Dermis blood vessel endothelial cell (primary cell): ENCODE measurements around the gene FAM131C. TPM values are rescaled to one million over a fixed set of nuclear protein-coding genes. Genes with fewer than 3 reads are reported as not detected.
"Not testable (repeated sequence)": the region's sequence is repeated elsewhere in the genome, so short reads cannot be mapped to it uniquely, and the experiment has no call there.

Experiments
- DNase-seq: peaks from one replicate; pipeline ENCODE4 v3.0.0; 2010
- total RNA-seq: library from RNA; depleted of rRNA; stranded (reverse); fragments of >200 nt; gene quantifications from 2 replicates; pipeline ENCODE4 v1.2.3, GENCODE V29; 2014

FAM131C gene
- total RNA-seq, 1 donor from 2014 or later: not detected

DNA sequence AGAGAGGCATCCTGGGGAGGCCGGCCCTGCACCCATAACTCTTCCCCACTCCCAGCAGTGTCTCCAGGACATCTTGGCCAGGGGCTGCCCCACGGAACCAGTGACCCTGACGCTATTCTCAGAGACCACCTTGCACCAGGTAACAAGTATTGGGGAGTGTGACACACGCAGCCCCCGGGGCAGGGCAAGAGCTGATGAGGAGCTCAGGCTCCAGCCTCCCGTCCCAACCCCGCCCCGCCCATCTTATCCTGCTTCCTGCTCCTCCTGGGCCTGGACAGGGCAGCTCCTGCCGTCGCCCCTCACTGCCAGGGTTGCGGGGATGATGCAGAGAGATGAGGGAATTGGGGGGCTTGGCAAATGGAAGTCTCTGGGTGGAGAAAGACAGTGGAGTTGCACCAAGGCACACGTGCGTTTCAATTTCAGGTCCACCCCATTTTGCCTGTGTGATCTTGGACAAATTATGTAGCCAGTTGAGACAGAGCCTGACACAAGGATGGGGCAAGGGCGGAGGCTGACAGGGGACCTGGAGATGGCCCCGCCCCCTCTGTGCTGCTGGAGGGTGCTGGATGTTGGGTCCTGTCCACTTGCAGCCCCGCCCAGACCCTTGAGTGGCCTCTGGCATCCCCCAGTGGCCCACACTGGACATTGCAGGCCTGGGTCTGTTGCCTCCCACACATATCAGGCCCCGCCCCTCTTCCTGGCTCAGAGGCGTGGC is 40.9 kb downstream of the FAM131C start:
- peak; percentile 90 for DNase-seq

DNA sequence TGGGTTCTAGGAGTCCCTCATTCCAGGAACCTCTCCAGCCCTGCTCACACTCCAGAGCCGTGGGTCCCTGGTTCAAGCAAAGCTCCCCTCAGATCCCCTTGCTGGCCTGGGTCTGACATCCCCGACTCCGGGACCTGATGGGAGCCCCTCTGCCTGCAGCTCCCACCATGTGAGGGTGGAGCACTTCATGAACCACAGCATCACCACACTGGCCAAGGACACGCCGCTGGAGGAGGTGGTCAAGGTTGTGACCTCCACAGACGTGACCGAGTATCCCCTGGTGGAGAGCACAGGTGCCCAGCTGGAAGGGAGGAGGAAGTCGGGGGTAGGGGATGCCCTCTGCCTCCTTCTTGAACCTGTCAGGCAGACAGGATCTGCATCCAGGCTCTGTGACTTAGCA is 41.9 kb downstream of the FAM131C start:
- DNase-seq: no peak

DNA sequence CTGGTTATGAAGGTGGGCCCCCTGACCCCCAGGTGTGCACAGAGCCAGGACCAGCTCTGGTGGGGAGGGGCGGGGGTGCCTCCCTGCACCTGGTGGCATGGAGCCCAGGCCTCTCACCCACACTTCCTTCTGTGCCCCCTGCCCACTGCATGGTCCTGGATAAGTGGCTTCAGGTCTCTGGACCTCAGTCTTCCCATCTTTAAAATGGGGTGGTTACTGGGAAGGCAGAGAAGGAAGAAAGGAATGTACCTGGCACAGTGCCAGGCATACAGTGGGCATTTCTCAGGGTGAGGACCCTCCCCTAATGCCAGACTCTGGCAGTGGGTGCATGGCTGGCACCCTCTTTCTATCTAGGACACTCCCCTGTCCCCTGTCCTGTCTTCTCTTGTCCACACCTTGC is 44.2 kb downstream of the FAM131C start:
- DNase-seq: no peak

DNA sequence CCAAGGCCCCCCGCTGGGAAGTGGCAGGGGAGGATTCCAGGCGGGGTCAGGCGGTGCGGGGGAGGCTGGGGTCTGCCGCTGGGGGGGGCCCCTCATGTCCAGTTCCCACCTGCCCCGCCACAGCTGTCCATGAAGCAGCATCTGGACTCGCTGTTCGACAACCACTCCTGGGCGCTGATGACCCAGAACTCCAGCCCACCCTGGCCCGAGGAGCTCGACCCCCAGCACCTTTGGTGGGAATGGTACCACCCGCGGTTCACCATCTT is 44.5 kb downstream of the FAM131C start:
- DNase-seq: not testable (repeated sequence)

DNA sequence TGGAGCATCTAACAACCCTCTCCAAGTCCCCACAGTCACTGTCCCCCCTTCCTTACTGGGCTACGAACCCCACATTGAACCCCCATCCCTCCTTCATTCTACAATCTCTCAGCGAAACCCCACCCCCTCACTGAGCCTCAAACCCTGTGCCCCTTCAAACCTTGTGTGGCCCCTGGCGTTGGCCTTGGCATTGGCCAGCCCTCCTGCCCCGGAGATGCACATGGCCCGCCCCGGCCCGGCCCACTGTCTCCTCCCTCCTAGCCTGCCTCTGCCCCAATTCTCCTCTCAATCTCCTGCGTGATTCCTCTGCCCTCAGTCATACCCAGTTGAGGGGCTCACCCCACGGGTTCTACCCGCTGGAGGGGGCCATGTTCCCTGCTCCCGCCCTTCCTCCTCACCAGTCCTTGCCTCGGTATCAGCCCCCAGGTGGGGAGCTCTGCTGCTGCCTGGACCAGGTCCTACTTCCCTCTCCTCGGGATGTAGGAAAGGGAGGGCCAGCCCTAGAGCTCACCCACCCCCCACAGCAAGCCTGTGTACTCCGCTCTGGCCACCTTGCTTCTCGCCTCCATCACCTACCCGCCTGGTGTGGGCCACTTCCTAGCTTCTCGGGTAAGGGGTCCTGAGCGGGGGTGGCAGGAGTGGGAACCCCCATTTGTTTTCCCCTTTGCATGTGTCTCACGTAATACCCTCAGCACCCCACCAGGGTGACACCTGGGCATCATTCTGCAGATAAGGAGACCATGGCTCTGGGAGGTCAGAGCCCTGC is 45.0 kb downstream of the FAM131C start:
- DNase-seq: no peak

DNA sequence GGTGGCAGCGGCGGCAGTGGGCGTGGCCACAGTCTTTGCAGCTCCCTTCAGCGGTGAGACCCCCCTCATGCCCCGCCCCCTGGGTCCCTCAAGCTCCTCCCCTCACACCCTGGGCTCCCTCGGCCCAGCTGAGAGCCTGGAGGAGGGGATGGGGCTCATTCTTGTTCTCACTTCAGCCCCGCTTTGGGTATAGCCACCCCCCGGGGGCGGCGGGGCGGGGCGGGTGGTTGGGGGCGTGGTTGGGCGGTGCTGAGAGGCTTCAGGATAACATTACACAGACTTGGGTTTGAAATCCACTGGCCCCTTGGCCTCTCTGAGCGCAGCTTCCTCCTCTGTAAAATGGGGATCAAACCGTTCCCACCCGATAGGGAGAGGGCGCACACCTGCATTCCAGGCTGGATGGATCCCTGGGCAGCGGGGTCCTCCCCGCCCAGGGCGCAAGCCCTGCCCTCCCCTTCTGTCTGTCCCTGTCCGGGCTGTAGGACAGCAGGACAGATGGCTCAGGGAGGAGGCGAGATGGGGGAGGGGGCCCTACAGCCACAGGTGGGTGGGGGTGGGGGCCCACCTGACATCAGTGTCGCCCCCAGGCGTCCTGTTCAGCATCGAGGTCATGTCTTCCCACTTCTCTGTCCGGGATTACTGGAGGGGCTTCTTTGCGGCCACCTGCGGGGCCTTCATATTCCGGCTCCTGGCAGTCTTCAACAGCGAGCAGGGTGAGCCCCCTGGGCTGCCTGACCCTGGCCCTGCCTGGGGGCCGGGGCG is 46.5 kb downstream of the FAM131C start:
- DNase-seq: no peak

DNA sequence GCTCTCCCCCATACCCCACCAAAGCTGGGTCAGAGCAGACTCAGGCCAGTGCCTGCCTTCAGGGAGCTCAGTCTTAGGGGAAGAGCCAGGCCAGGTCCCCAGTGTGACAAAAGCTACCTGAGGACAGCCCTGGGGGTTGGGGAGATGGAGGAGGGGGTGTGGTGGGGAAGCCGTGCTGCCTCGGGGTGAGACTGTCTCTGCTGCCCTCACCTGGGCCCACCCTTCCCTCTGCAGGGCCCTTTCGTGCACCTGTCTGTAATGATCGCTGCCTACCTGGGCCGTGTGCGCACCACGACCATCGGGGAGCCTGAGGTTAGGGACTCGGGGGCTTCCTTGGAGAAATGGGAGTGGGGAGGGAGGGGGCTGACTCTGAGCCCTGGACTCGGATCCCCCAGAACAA is 47.1 kb downstream of the FAM131C start:
- not testable (repeated sequence) for DNase-seq

DNA sequence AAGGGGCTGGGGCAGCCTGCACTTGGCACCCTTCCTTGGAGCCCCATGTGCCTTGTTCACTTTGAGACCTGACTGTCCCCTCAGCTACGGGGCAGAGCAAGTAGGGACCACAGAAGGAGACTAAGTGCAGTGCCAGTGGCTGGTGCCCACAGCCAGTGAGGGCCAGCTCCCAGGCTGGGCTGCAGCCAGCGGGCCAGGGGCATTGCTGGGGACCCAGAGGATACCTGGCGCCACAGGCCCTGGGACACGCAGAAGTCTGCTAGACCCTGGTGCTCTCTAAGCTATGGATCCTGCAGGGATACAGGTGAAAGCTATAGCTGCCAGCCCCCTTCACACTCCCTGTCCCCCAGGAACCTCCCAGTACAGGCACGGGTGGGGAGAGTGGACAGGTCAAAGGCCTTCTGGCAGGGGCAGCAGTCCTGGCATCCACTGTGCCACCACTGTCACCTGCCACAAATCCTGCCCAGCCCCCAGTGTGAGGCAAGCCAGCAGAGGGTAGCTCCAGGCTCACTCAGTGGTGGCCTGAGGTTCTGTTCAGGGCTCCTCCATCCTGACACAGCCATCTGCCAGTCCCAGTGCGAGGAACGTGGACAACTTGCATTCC is 50.3 kb downstream of the FAM131C start:
- no peak for DNase-seq

DNA sequence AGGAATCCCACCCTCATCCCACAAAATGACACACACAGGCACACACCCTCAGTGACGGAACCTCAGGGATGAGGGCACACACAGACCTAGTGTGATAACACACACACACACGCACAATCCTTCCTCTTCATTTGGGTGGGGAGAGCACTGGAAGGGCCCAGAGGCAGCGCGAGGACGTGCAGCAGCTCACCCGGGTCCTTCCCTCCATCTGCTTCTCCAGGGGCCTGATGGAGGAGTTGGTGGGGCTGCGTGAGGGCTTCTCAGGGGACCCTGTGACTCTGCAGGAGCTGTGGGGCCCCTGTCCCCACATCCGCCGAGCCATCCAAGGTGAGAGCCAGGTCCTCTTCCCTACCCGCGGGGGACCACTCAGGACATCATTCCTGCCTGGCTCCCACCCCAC is 51.1 kb downstream of the FAM131C start:
- no peak for DNase-seq

DNA sequence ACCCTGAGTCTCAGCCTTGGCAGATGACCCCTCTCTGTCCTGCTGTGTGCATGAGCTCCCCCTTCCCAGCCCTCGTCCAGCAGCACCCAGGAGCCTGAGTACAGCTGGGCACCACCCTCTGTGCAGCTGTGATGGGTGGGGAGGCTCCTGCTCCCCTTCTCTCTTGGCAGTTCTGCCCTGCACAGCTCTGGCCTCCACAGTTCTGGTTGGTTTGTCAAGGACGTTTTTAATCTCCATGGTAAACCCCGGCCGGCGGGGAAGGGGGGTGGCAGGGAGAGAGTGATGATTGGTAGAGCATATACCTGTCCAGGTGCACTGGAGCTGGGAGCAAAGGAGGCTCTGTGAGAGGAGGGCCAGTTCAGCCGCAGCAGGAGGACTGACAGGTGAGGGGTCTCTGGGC is 51.8 kb downstream of the FAM131C start, which contains the start of gene CLCNKA:
TSS of gene CLCNKA (plus strand) at position 356 of the 400 bp plus-strand sequence. CDS start 584 bp downstream, outside the sequence.
- no peak for DNase-seq

DNA sequence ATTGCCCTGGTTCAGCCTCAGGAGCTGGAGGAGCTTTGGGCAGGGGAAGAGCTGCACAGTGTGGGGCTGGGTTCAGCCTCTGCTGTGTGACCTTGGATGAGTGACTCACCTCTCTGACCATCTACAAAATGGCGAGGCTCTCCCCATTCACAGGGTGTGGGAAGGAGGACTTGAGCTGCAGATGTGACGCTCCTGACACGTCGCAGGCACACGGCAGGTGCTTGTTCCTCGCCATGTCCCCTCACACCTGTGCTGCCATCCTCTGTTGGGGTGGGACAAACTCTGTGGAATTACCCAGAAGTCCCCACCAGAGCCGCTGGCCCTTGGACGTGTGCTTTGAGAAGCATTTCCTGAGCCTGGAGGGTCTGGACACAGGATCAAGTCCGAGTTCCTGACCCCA is 52.6 kb downstream of the FAM131C start:
- not testable (repeated sequence) for DNase-seq

DNA sequence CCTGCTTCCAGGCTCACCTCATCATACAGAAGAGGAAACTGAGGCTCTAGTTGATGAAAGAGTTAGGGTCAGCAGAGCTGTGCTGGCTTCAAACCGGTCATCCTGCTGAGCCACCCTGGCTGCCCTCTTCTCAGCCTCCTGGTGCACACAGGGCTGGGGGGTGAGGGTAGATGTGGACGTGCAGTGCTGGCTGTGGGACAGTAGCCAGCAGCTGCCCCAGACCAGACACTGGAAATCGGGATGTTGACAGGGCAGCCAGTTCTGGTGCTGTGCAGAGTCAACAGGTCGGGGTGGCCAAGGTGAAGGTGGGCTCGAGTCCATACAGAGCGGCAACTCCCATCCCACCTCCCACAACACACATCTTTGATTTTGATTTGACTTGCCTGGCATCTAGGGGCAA is 53.1 kb downstream of the FAM131C start:
- no peak for DNase-seq

DNA sequence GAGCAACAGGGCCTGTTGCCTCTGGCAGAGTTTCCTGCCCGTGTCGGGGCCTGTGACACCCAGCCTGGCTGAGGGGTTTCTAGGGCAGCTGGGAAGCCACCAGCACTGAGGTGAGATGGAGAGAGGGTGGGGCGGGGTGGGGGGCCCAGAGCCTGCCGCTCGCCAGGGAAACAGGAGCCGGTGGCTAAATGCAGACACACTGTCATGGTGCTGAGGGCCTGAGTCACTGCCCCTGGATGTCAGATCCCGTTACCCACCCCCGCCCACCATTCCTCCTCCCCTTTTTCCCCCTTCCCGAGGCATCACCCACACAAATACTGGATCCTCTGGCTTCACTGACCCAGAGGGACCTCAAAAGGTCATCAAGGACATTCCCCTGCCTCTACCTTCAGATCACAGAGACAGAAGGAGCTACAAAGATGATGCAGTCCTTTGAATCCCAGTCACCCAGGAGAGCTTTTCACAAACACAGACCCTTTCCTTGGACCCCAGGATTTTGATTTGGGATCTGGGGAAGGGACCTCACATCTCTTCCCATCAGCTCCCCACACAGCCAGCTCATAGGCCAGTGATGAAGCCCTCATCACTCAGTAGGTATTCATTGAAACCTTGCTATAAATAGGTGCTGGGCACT is 53.7 kb downstream of the FAM131C start:
- DNase-seq: no peak

DNA sequence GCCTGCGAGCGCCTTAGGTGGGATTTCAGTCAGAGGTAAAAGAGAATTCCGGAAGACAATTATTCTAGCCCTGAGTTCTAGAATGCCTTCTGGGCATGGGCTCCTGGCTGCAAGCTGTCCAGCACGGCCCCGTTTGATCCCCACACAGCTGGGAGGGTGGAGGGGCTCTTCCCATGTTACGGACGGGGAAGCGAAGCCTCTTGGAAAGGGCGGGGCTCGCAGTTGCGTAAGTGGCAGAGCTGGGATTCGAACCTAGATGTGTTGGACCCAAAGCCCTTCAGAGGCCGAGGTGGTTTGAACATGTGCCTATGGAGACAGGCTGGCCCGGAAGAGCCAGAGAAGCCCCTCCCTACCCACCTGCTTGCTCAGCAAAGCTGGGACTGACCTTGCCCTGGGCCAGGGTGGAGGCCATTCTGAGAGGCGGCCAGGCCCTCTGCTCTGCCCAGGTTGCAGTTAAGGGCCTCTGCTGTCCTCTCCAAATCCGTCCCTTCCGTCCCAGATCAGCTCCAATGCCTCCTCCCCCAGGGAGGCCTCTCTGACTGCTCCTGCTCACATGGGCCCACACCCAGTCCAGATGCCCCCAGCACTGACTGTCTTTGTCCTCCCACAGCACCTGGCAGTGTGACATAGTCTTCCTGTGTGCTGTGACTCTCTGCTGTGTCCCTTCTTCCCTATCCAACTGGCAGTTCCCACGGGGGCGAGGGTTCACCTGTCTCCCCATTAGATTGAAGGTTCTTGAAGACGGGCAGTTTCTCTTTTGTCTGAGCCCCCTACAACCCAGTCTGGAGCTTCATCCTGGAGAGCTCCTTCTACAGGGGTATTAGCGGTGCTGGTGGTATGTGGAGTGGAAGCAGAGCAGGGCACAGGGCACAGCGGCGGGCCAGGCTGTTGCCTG is 54.5 kb downstream of the FAM131C start:
- DNase-seq: no peak

DNA sequence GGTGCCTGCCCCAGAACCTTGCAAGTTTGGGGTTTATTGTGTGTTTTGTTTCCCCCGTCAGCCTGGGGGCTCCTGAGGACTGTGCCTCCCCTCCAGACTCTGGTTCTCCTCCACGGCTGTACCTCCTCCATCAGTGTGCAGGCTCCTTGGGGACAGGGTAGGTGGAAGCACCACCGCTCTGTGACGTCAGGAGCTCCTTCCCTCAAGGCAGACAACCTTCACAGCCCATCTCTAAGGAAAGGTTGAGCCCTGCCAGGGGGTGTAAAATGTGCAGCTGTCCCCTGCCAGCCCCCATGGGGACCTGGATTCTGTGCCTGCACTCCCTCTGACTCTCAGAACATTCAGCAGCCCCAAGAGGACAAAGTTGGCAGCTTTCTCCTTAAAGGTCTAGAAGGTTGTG is 55.1 kb downstream of the FAM131C start:
- no peak for DNase-seq

DNA sequence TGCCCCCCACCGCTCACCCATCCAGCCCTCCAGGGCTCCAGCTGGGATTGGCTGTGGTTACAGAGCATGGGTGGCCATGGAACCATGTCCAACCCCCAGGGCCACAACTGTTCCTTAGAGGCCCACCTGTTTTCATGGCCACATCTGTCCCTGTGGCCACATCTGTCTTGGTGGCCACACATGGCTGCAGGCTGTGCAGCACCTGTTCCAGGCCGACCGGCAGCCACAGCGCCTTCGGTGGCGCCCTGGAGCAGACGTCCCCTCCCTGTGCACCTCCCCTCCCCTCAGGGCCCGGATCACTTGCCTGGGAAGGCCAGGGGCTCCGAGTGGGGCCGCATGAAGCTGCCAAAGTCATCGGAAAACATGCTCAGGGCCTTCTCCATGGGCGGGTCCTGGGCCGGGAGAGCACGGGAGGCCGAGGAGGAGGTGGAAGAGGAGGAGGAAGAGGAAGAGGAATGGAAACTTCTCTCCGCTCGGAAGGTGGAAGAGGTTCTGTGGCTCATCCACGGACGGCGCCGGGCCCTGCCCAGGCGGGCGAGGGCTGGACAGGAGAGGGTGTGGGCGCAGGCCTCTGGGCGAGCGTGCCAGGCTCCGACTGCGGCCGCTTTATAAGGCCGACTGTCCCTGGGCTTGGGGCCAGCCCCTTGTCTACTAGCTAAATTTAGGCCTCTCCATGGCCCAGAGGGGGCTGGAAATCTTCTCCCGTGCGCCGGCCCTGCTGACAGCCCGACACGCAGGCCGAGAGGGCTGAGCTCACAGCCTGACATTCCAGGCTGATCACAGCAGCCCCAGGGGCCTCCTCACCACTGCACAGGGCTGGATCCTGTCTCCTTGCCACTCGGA is 55.8 kb downstream of the FAM131C start, which contains the start of gene HSPB7:
TSS of gene HSPB7 (minus strand) at position 583 of the 843 bp plus-strand sequence. CDS start at position 503, 80 bp downstream.
- DNase-seq: no peak

DNA sequence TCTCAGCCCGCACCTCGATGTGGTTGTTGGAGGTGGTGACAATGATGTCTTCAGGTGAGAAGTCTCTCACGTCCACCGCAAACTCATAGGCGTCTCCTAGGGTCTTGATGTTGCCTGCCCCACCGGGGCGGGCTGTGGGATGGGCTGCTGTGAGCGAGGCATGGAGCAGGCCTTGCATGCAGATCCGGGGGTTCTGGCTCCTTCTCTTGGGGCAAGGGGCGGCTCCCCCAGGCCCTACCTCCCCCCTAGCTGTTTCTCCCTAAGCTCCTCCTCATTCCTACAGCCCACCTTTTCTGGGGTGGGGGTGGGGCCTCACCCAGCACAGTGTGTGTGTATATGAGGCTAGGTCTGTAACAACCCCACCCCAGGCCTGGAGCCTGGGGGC is 56.4 kb downstream of the FAM131C start:
- no peak for DNase-seq

DNA sequence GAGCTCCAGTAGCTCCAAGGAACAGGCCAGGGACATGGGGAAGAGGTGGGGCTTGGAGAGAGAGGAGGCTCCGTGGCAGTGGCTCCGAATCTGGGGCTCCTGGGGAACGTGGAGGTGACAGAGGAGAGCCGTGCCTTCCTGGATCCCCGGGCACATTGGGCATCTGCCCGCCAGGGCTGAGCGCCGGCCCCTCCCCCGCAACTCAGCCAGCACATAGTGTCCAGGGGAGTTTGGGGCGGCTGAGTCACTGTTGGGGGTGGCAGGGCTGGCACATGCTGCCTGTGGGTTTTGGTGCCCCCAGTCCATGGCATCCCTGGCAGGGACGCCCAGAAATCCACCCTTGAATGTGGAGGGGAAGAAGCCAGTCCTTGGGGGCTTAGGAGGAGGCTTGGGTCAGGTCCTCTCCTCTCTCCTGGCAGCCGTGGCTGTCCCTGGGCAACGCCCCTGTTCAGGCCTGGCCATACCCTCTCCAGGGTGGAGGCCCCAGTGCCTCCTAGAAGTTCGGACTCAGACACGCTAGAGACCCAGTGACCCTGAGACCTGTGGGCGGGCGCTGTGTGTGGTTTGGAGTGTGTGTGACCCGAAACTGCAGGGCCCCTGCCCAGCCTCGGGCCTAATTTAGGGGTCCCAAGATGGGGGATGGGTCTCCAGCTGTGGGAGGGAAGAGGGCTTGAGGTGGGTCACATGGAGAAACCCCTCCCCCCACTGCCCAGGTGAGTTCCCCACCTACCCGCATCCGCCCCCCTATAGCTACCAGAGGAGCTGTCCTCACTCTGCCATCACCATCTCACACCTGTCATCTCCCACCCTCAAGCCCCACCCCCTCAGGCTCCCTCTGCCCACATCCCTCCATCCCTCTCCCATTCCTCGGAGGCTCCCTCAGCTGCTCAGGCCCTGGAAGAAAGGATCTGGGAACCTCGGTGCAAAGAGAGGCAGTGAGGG is 57.2 kb downstream of the FAM131C start:
- DNase-seq: no peak

DNA sequence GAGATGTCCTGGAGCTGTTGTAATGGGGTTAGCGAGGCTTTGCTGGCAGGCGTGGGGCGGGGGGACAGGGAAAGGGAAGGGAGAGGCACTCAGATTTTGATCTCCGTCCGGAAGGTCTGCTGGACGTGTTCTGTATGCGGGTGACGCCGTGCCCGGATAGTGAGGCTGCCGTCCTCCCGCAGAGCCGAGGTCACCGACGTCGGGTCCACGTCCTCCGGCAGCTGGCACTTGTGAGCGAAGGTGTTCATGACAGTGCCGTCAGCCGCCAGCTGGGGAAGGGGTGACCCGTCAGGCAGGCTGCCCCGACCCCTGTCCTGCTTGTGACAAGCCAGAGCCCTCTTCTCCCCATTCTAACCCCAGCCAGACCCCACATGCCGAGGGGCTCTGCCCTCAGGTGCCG is 58.0 kb downstream of the FAM131C start:
- no peak for DNase-seq
